Smooth muscle cell (in vitro differentiated cells): ENCODE measurements around the gene STARD13. TPM values are rescaled to one million over a fixed set of nuclear protein-coding genes. Genes with fewer than 3 reads are reported as not detected.

Experiments
- DNase-seq: peaks from one replicate; lab custom pipeline; 2025; ENCODE audit not compliant: unreplicated experiment; lab: John Stamatoyannopoulos, UW
- H2AFZ ChIP-seq: fragments of 200-600 bp; sonication (generic); 2 replicates; pipeline ENCODE4 v1.6.0; 2016; ENCODE audit warnings: antibody characterized with exemption, low read depth, mild to moderate bottlenecking
- H3F3A ChIP-seq: fragments of 200-600 bp; sonication (generic); 2 replicates; pipeline ENCODE4 v1.6.0; 2017; ENCODE audit warnings: antibody characterized with exemption, low read depth
- H3K27ac ChIP-seq: fragments of 200-600 bp; sonication (generic); 2 replicates; pipeline ENCODE4 v1.5.1; 2016; ENCODE audit warnings: low read depth, mild to moderate bottlenecking
- H3K27me3 ChIP-seq: fragments of 200-600 bp; sonication (generic); 2 replicates; pipeline ENCODE4 v1.6.1; 2016; ENCODE audit warnings: low read depth, mild to moderate bottlenecking
- H3K36me3 ChIP-seq: fragments of 200-600 bp; sonication (generic); 2 replicates; pipeline ENCODE4 v1.5.1; 2016; ENCODE audit warnings: low read depth
- H3K4me1 ChIP-seq: fragments of 200-600 bp; sonication (generic); 2 replicates; pipeline ENCODE4 v1.5.1; 2016; ENCODE audit warnings: low read depth
- H3K4me2 ChIP-seq: fragments of 200-600 bp; sonication (generic); 2 replicates; pipeline ENCODE4 v1.6.0; 2016; ENCODE audit warnings: mild to moderate bottlenecking
- H3K4me3 ChIP-seq: fragments of 200-600 bp; sonication (generic); 2 replicates; pipeline ENCODE4 v1.5.1; 2016; ENCODE audit warnings: mild to moderate bottlenecking
- H3K79me2 ChIP-seq: fragments of 200-600 bp; sonication (generic); 2 replicates; pipeline ENCODE4 v1.6.0; 2016; ENCODE audit warnings: low read depth, mild to moderate bottlenecking
- H3K9ac ChIP-seq: fragments of 200-600 bp; sonication (generic); 2 replicates; pipeline ENCODE4 v1.6.0; 2016; ENCODE audit warnings: low read depth
- H3K9me3 ChIP-seq: fragments of 200-600 bp; sonication (generic); replicated peaks from 2 replicates; pipeline ENCODE4 v1.5.1; 2016; ENCODE audit warnings: low read depth
- H4K20me1 ChIP-seq: fragments of 200-600 bp; sonication (generic); 2 replicates; pipeline ENCODE4 v1.6.0; 2016; ENCODE audit warnings: low read depth
- WGBS: methylation state at CpG from one replicate; pipeline ENCODE4 v1.1.7; 2016; ENCODE audit warnings: low lambda C conversion rate; 5-methylcytosine and 5-hydroxymethylcytosine counted together
- polyA plus RNA-seq: library from polyadenylated mRNA; unstranded; fragments of >200 nt; fragmentation: Nextera tagmentation; extraction: Ambion mirVana; gene quantifications from 2 replicates; pipeline ENCODE4 v1.2.1, GENCODE V29; 2016
- total RNA-seq: library from RNA; depleted of rRNA; stranded (reverse); fragments of >200 nt; gene quantifications from 2 replicates; pipeline ENCODE4 v1.2.3, GENCODE V29; 2014
- TF ChIP-seq, protein P1 (sequence below): fragments of 200-600 bp; sonication (generic); IDR thresholded peaks from 2 replicates; pipeline ENCODE4 v1.5.1; 2017; ENCODE audit warnings: borderline replicate concordance, mild to moderate bottlenecking, antibody characterized with exemption; ENCODE audit not compliant: insufficient read depth, poor library complexity, severe bottlenecking

STARD13 gene
- total and polyA plus RNA-seq, 2 experiments from 2014 or later = 12.4 to 18.8 TPM

DNA sequence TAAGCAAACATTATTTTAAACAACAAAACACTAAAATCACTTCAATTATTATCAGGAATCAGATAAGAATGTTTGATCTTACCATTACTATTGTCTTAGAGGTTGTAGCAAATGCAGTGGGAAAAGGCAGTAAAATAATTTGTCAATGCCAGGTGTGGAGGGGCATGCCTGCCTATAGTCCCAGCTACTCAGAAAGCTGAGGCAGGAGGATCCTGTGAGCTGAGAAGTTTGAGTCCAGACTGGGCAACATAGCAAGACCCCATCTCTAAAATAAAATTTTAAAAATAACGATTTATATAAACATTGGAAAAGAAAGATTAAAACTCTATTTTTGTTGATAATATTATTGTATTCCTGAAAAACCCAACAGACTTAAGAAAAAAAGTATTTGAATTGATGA lies 202.5 kb downstream of the STARD13 start:
- no peaks in the 10 kb centered on the region for H3K4me1 ChIP-seq
- H2AFZ ChIP-seq = no peak overlapping the region
- no peaks in the 10 kb centered on the region for H3K27me3 ChIP-seq
- no peak for DNase-seq
- H3K4me2 ChIP-seq = no peak overlapping the region
- TF ChIP-seq, protein P1, sequence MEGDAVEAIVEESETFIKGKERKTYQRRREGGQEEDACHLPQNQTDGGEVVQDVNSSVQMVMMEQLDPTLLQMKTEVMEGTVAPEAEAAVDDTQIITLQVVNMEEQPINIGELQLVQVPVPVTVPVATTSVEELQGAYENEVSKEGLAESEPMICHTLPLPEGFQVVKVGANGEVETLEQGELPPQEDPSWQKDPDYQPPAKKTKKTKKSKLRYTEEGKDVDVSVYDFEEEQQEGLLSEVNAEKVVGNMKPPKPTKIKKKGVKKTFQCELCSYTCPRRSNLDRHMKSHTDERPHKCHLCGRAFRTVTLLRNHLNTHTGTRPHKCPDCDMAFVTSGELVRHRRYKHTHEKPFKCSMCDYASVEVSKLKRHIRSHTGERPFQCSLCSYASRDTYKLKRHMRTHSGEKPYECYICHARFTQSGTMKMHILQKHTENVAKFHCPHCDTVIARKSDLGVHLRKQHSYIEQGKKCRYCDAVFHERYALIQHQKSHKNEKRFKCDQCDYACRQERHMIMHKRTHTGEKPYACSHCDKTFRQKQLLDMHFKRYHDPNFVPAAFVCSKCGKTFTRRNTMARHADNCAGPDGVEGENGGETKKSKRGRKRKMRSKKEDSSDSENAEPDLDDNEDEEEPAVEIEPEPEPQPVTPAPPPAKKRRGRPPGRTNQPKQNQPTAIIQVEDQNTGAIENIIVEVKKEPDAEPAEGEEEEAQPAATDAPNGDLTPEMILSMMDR = no peak
- 92% methylated on average over 1 of the region's 1 CpG for WGBS
- H3K27ac ChIP-seq = no peak overlapping the region
- H4K20me1 ChIP-seq = no peaks in the 10 kb centered on the region
- no peaks in the 10 kb centered on the region for H3K36me3 ChIP-seq
- no peak overlapping the region for H3K4me3 ChIP-seq
- H3K79me2 ChIP-seq = no peaks in the 10 kb centered on the region
- H3K9ac ChIP-seq = no peak overlapping the region
- no peaks in the 10 kb centered on the region for H3F3A ChIP-seq
- H3K9me3 ChIP-seq = no peaks in the 10 kb centered on the region

DNA sequence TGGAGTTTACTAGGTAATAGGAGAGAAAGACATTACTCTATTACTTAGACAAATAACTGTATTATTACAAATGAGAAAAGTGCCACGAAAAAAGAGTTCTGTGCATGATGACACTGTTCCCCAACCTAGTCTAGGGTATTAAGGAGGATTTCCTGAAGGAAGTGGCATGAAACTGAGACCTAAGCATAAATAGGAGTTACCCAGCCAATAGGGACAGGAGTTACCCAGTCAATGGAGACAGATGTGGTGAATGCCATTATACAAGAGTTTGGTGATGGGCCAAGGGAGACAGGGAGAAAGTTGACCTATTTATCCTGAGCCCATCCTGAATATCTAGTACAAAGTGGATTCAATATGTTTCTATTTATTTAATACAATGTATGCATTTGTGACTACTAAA lies 203.9 kb downstream of the STARD13 start:
- Histone ChIP-seq H3K36me3 (no peaks in the 10 kb centered on the region), H3K9me3 (no peaks in the 10 kb centered on the region), H3F3A (no peaks in the 10 kb centered on the region), H3K79me2 (no peaks in the 10 kb centered on the region), H2AFZ (no peak overlapping the region), H3K4me1 (no peaks in the 10 kb centered on the region), H3K9ac (no peak overlapping the region), H3K4me2 (no peak overlapping the region), H3K4me3 (no peak overlapping the region), H4K20me1 (no peaks in the 10 kb centered on the region), H3K27me3 (no peaks in the 10 kb centered on the region), H3K27ac (no peak overlapping the region)
- TF ChIP-seq, protein P1 = no peak
- 35% methylated on average over 1 of the region's 1 CpG for WGBS
- DNase-seq = no peak

DNA sequence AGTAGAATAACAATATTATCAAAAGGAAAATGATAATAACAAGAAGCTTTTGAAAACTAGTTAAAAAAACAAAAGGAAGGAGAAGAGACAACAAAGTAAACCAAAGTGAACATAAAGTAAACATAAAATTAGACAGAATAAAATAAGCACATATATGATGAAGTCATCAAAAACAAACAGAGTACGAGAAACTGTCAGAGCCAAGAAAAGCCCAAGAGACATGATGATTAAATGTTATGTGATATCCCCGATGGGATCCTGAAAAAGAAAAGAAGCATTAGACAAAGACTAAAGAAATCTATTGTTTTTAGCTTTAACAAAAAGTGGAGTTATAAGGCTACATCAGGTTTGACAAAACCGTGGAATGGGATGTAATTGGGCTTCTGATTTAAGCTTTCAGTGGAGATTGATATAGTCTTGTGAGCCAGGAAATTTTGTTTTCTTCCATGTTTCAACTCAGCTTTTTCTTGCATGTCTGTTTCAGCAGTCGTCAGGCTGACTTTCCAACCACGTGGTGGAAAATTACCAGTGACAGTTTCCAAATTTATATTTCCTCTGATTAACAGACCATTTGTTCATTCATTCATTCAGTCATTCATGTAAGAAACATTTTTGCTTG lies 204.5 kb downstream of the STARD13 start:
- no peak overlapping the region for H3K27ac ChIP-seq
- H2AFZ ChIP-seq = no peak overlapping the region
- 67% methylated on average over 5 of the region's 5 CpGs for WGBS
- no peaks in the 10 kb centered on the region for H3K79me2 ChIP-seq
- TF ChIP-seq, protein P1 = no peak
- no peaks in the 10 kb centered on the region for H3K4me1 ChIP-seq
- no peaks in the 10 kb centered on the region for H3K27me3 ChIP-seq
- no peak overlapping the region for H3K9ac ChIP-seq
- no peaks in the 10 kb centered on the region for H4K20me1 ChIP-seq
- H3K36me3 ChIP-seq = no peaks in the 10 kb centered on the region
- H3F3A ChIP-seq = no peaks in the 10 kb centered on the region
- H3K9me3 ChIP-seq = no peaks in the 10 kb centered on the region
- H3K4me2 ChIP-seq = no peak overlapping the region
- H3K4me3 ChIP-seq = no peak overlapping the region
- DNase-seq = no peak

DNA sequence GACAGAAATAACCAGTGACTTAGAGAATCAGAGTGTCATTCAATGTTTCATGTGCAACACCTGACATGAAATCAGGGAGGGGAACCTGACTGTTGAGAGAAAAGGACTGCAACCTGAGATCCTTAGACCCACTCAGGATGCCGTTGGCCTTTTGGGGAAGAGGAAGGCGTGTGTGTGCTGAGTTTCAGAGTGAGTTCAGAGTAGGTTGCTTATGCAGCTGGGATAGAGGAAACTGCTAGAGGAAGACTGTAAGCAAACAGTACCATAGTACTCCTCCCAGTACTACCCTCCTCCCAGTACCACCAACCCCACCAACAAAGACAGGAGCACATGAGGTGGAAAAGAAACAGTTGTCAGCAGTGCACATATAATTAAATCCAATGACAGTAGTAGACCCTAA lies 205.6 kb downstream of the STARD13 start:
- TF ChIP-seq, protein P1 = no peak
- H3K4me2 ChIP-seq = no peak overlapping the region
- H3K9ac ChIP-seq = no peak overlapping the region
- H2AFZ ChIP-seq = no peak overlapping the region
- no peak for DNase-seq
- no peaks in the 10 kb centered on the region for H3K4me1 ChIP-seq
- 89% methylated on average over 2 of the region's 2 CpGs for WGBS
- H3K9me3 ChIP-seq = no peaks in the 10 kb centered on the region
- H3K36me3 ChIP-seq = no peaks in the 10 kb centered on the region
- no peaks in the 10 kb centered on the region for H3K27me3 ChIP-seq
- H3K27ac ChIP-seq = no peak overlapping the region
- no peaks in the 10 kb centered on the region for H3F3A ChIP-seq
- H3K4me3 ChIP-seq = no peak overlapping the region
- H3K79me2 ChIP-seq = no peaks in the 10 kb centered on the region
- no peaks in the 10 kb centered on the region for H4K20me1 ChIP-seq
